GM12873 (cell line): ENCODE results near the gene TCF12.

Experiments
- TF ChIP-seq, protein P1 (sequence below): IDR thresholded peaks from 2 replicates; pipeline ENCODE4 v1.5.1; 2012; ENCODE audit warnings: low read depth, mild to moderate bottlenecking, moderate library complexity, low read length, control low read depth; ENCODE audit not compliant: insufficient read depth; ENCODE audit errors: missing control alignments

TCF12 gene

DNA sequence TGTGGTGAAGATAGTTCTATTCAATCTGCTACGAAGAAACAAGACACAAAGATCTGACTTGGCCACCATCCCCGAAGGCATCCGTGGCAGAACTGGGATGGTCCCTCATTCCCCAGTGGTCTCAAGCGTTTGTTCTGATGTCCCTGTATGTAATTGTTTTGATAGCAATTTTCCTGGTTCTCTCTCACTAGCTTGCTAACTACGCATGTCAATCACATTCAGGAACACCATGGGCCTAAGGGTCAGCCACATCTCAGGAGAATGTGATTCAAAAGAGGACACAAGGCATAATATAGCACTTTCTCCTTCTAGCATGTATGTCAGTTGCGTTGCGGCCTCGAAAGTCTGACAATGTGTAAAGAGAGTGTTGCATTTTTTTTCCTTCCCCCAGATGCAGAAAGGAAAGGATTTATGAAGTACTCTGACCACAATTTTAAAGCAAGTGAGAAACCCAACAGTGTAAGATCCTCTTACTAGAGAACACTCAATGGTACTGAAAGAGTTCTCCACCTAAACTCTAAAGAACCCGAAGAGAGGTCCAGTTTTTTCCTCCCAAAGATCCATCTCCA, 32.0 kb upstream of the TCF12 start:
- TF ChIP-seq, protein P1, sequence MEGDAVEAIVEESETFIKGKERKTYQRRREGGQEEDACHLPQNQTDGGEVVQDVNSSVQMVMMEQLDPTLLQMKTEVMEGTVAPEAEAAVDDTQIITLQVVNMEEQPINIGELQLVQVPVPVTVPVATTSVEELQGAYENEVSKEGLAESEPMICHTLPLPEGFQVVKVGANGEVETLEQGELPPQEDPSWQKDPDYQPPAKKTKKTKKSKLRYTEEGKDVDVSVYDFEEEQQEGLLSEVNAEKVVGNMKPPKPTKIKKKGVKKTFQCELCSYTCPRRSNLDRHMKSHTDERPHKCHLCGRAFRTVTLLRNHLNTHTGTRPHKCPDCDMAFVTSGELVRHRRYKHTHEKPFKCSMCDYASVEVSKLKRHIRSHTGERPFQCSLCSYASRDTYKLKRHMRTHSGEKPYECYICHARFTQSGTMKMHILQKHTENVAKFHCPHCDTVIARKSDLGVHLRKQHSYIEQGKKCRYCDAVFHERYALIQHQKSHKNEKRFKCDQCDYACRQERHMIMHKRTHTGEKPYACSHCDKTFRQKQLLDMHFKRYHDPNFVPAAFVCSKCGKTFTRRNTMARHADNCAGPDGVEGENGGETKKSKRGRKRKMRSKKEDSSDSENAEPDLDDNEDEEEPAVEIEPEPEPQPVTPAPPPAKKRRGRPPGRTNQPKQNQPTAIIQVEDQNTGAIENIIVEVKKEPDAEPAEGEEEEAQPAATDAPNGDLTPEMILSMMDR = no peak

DNA sequence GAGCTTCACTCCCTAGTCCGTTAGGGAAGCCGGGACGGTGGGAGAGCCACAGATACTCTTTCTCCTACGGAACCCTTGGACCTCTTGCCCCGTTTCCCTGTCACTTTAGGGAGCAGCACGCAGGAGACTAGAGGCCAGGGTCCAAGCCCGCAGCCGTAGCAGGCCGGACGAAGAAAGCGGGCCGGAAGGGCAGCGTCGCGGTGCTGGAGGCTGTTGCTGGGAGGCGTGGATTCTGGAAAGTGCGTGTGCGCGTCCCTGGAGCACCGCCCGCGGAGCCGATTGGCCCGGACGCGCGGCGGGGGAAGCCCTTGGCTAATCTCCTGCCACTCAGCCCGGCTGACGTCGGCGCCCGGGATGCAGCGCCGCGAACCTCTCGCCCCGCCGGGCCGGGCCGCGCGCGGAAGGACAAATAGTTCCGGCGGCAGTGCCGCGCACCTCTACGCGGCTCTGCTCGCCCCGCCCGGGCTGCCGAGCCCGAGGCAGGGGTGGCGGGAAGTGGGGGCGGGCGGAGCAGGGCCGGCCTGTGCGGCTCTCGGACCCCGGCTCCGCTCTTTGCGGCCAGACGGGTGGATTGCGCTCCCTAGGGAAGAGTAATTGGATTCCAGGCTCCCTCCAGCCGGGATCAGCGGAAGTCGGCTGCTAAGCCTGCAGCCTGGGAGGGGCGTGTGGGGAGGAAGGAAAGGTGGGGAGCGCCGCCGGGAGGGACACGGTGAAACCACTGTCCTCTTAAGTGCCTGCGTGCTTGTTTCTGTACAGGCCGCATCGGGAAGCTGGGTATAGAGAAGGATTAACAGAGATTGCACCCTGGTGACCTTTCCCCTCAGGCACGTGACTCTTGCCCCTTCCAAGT, 31.3 kb upstream of the TCF12 start:
- TF ChIP-seq, protein P1 = no peak

DNA sequence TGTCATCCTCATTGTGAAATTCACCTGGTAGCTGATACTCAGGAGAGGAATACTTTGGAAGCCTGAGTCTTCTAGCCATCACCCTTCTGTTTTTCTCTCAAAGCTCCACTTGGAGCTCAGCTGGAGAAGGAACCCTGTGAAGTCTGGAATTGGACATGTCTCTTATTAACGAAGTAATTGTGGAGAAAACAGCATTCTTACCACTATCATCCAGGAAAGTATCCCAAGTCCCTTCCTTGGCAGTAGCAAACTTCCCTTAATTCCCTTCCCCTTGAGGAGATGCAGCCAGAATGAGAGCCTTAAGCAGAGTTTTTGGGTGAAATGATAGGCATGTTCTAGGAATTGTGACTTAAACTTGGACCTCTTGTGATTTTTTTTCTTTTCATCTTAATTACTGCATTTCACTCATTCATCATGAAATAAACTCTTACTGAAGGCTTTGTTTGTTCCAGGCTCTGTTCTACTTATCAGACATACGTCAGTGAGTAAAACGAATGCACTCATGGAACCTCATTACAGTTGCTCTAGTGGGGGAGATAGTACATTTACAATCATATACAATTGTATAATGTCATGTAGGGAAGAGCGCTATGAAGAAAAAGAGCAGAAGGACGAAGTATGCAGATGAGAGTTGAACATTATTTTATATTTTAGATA, 30.5 kb upstream of the TCF12 start:
- TF ChIP-seq, protein P1 = no peak

DNA sequence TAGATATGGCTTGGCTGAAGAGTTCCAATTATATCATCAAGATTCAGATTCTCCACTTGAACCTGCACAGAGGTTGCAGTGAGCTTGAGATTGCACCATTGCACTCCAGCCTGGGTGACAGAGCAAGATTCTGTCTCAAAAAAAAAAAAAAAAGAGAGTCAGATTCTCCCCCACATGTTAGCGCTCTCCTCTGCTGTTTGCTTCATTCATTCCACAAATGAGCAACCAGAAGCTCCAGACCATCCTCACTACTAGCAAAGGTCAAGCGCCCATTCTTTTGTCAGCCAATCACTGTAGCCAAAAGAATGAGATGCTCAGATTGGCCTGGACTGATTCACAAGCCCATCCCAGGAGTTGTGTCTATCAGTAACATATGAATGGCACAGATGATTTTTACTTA, 28.4 kb upstream of the TCF12 start:
- TF ChIP-seq, protein P1 = no peak

DNA sequence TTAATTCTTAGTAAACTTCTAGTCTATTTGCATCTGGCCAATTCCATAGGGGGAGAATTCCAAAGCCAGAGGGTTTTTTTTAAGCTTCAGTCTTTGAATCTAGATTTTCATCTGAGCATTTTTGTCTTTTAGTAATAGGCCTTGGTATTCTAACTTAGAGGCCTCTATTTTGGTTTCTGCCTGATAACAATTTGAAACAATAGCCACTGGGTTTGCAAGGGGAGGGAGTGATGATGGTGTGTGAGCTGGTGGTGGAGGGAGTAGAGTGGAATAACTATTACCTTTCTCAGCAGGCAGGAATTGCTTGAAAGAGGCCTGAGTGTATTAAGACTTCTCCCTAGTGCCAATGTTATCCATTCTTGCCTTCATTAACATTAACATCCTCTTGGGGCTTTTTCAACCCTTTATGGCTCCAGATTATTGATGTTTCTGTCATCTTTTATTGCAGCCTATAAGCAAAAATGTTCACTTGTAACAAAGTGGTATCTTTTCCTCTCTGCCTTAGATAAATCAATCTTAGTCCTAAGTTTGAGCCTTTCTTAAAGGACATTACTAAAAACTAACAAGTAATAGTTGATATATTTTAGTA, 26.5 kb upstream of the TCF12 start:
- TF ChIP-seq, protein P1 = no peak

DNA sequence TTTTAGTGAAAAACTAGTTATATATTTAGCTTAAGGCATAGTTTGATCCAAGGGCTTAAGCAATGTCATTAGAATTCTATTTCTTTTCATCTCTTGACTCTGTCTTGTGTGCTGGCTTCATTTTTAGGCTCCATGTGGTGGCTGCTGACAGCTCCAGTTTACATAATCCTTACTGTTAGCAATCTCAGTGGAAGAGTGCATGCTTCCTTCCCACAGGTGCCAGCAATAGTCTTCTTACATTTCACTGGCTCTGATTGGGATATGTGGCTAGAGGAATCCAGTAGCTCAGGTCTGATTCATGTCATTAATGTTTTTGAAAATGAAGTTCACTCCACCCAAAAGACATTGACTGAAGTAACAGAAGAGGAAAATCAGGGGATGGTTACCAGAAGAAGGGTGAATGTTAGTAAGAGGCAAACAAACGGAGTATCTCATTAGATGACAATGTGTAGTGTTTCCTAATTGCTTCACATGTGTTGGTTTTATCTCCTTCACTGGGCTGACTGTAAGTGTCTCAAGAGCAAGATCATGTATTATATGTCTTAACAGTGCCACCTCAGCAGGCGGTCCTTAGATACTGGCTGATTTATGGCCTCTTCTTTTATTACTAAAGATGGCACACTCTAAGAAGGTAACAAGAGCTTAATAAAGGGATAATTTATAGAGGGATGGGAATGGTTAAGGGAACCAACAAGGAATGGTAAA, 25.6 kb upstream of the TCF12 start:
- TF ChIP-seq, protein P1 = no peak
